H7 (cell line): ENCODE results near the gene PPP1R8. TPM values are rescaled to one million over a fixed set of nuclear protein-coding genes. Genes with fewer than 3 reads are reported as not detected.
"Not testable (repeated sequence)": the region's sequence is repeated elsewhere in the genome, so short reads cannot be mapped to it uniquely, and the experiment has no call there.

Source experiments
- DNase-seq: peaks from one replicate; pipeline ENCODE4 v3.0.0; 2012
- H3K27me3 ChIP-seq: 2 replicates; pipeline ENCODE4 v1.6.0; 2011; ENCODE audit warnings: mild to moderate bottlenecking, low read length; ENCODE audit not compliant: control insufficient read depth, insufficient read depth
- H3K36me3 ChIP-seq: replicated peaks from 2 replicates; pipeline ENCODE4 v1.5.1; 2011; ENCODE audit warnings: low read length; ENCODE audit not compliant: control insufficient read depth, insufficient read depth
- H3K4me3 ChIP-seq: 2 replicates; pipeline ENCODE4 v1.5.1; 2011; ENCODE audit warnings: low read depth, mild to moderate bottlenecking, control low read depth, low read length, moderate library complexity; ENCODE audit not compliant: insufficient read depth
- total RNA-seq: library from RNA; depleted of rRNA; stranded (reverse); fragments of >200 nt; shearing (Covaris generic); gene quantifications from 2 replicates; pipeline ENCODE4 v1.2.3, GENCODE V29; 2014

PPP1R8 gene
- total RNA-seq, 1 experiment from 2014 or later: 83.0 TPM

GRCh38 chr1:27816921-27817630, 13.5 kb upstream of the PPP1R8 start:
- Histone ChIP-seq H3K27me3 (no peaks in the 10 kb centered on the region), H3K36me3 (no peaks in the 10 kb centered on the region; the same call in none of the 2 replicates), H3K4me3 (no peak overlapping the region)
- DNase-seq: no peak

- no peak for DNase-seq
- Histone ChIP-seq H3K4me3 (no peak overlapping the region), H3K36me3 (no peaks in the 10 kb centered on the region; the same call in 1 of the 2 replicates), H3K27me3 (no peaks in the 10 kb centered on the region)
These were observed 8.7 kb upstream of the PPP1R8 start for GRCh38 chr1:27821761-27822315.

- Histone ChIP-seq H3K36me3 (no peaks in the 10 kb centered on the region; the same call in 1 of the 2 replicates), H3K27me3 (no peaks in the 10 kb centered on the region), H3K4me3 (no peak overlapping the region)
- no peak for DNase-seq
These were observed 6.8 kb upstream of the PPP1R8 start for GRCh38 chr1:27823784-27824183.

GRCh38 chr1:27824411-27824810, 6.2 kb upstream of the PPP1R8 start:
- no peak overlapping the region for H3K4me3 ChIP-seq
- H3K36me3 ChIP-seq: no peaks in the 10 kb centered on the region; the same call in 1 of the 2 replicates
- H3K27me3 ChIP-seq: no peaks in the 10 kb centered on the region
- DNase-seq: no peak

GRCh38 chr1:27829339-27829960, 1.1 kb upstream of the PPP1R8 start:
- H3K27me3 ChIP-seq, H3K36me3 ChIP-seq, H3K4me3 ChIP-seq, DNase-seq: not testable (repeated sequence)

- no peaks in the 10 kb centered on the region for H3K27me3 ChIP-seq
- DNase-seq: no peak
- H3K4me3 ChIP-seq: peak overlapping the region; percentile 91
- H3K36me3 ChIP-seq: peaks cover 7% of the 10 kb centered on the region
These were observed 1.2 kb downstream of the PPP1R8 start for GRCh38 chr1:27831568-27832410.

GRCh38 chr1:27832762-27833161, 2.2 kb downstream of the PPP1R8 start:
- Histone ChIP-seq H3K27me3 (no peaks in the 10 kb centered on the region), H3K36me3 (peaks cover 7% of the 10 kb centered on the region), H3K4me3 (no peak overlapping the region)
- DNase-seq: no peak

GRCh38 chr1:27833470-27833869, 2.9 kb downstream of the PPP1R8 start:
- no peak overlapping the region for H3K4me3 ChIP-seq
- H3K36me3 ChIP-seq: peaks cover 7% of the 10 kb centered on the region
- DNase-seq: no peak
- no peaks in the 10 kb centered on the region for H3K27me3 ChIP-seq

GRCh38 chr1:27835046-27835445, 4.5 kb downstream of the PPP1R8 start:
- Histone ChIP-seq H3K36me3 (peaks cover 13% of the 10 kb centered on the region), H3K4me3 (no peak overlapping the region), H3K27me3 (no peaks in the 10 kb centered on the region)
- DNase-seq: no peak

GRCh38 chr1:27835501-27835900, 4.9 kb downstream of the PPP1R8 start:
- DNase-seq: no peak
- H3K36me3 ChIP-seq: peaks cover 16% of the 10 kb centered on the region
- no peaks in the 10 kb centered on the region for H3K27me3 ChIP-seq
- H3K4me3 ChIP-seq: no peak overlapping the region

- Histone ChIP-seq H3K4me3 (no peak overlapping the region), H3K36me3 (peaks cover 33% of the 10 kb centered on the region), H3K27me3 (no peaks in the 10 kb centered on the region)
- DNase-seq: no peak
These were observed 19.4 kb downstream of the PPP1R8 start for GRCh38 chr1:27849951-27850350.

GRCh38 chr1:27855085-27855484, 24.5 kb downstream of the PPP1R8 start:
- no peak overlapping the region for H3K4me3 ChIP-seq
- no peaks in the 10 kb centered on the region for H3K27me3 ChIP-seq
- peaks cover 13% of the 10 kb centered on the region for H3K36me3 ChIP-seq
- DNase-seq: no peak

- Histone ChIP-seq H3K27me3 (no peaks in the 10 kb centered on the region), H3K36me3 (peaks cover 2% of the 10 kb centered on the region), H3K4me3 (no peak overlapping the region)
- no peak for DNase-seq
These were observed 26.2 kb downstream of the PPP1R8 start for GRCh38 chr1:27856561-27857343.

GRCh38 chr1:27857552-27857951, 27.0 kb downstream of the PPP1R8 start:
- not testable (repeated sequence) for H3K36me3 ChIP-seq, H3K4me3 ChIP-seq, H3K27me3 ChIP-seq, DNase-seq
